ENCODE data around the gene TMEM106B. TPM values are rescaled to one million over a fixed set of nuclear protein-coding genes. Genes with fewer than 3 reads are reported as not detected.

The TMEM106B gene
- total RNA-seq, 1 experiment from 2014 or later, result 33.1 TPM

GRCh38 chr7:12174931-12175330 is 36.2 kb upstream of the TMEM106B start:
- Histone ChIP-seq H4K20me1 (ENCODE audit: insufficient read depth) (no peaks in the 10 kb centered on the region), H3K27ac (ENCODE audit: low read depth, low read length) (no peak overlapping the region), H3K9me2 (ENCODE audit: insufficient read depth) (no peaks in the 10 kb centered on the region), H3K4me2 (ENCODE audit: low read length) (no peak overlapping the region), H2AFZ (ENCODE audit: low read depth, low read length, poor library complexity, severe bottlenecking) (no peak overlapping the region), H3K27me3 (ENCODE audit: insufficient read depth, low read length) (no peaks in the 10 kb centered on the region), H3K9ac (ENCODE audit: low read length) (no peak overlapping the region), H3K79me2 (ENCODE audit: insufficient read depth, low read length) (no peaks in the 10 kb centered on the region), H3K9me3 (ENCODE audit: control insufficient read depth in 1 of 2, insufficient read depth in 1 of 2, low read depth in 1 of 2, low read length in 2 of 2) (no peaks in the 10 kb centered on the region), H3K36me3 (ENCODE audit: control insufficient read depth in 1 of 2, insufficient read depth in 2 of 2, low read length in 2 of 2) (no peaks in the 10 kb centered on the region), H3K4me3 (replicated peaks in 1 of 2; ENCODE audit: low read depth in 1 of 2, low read length in 2 of 2) (no peak overlapping the region), H3K4me1 (ENCODE audit: control insufficient read depth in 1 of 2, insufficient read depth in 2 of 2, low read length in 2 of 2) (peaks cover 0 to 4% of the 10 kb centered on the region in 2 experiments; a peak in 1 of 4 replicates)
- no TSS peak for BruUV-seq (replicated peaks)
- CTCF ChIA-PET, result no interaction called here
- POLR2A ChIA-PET, result no interaction called here
- TF ChIP-seq YY1 (IDR thresholded peaks at IDR 0.05; ENCODE audit: extremely low read depth, insufficient replicate concordance, low read depth, low read length), result no peak
- TF ChIP-seq JUND (IDR thresholded peaks at IDR 0.05), result no peak
- TF ChIP-seq EZH2 (IDR thresholded peaks at IDR 0.05), result no peak
- TF ChIP-seq CEBPB (IDR thresholded peaks at IDR 0.05; ENCODE audit: low read depth), result no peak
- TF ChIP-seq POLR2AphosphoS5 (IDR thresholded peaks at IDR 0.05; ENCODE audit: low read depth, low read length), result no peak
- no peak for TF ChIP-seq TCF7L2 (IDR thresholded peaks at IDR 0.05; ENCODE audit: borderline replicate concordance, extremely low read depth, insufficient read depth, insufficient read length)
- no peak for TF ChIP-seq POLR2A (IDR thresholded peaks at IDR 0.05; ENCODE audit: borderline replicate concordance, extremely low read depth, insufficient read depth, insufficient read length)
- no peak for TF ChIP-seq SRF (IDR thresholded peaks at IDR 0.05; ENCODE audit: low read depth)
- TF ChIP-seq FOSL1 (IDR thresholded peaks at IDR 0.05; ENCODE audit: low read depth), result no peak
- TF ChIP-seq EZH2phosphoT487 (IDR thresholded peaks at IDR 0.05; ENCODE audit: borderline replicate concordance), result no peak
- no peak for TF ChIP-seq ELF1 (IDR thresholded peaks at IDR 0.05; ENCODE audit: borderline replicate concordance, low read depth)
- no peak for TF ChIP-seq ZFX (IDR thresholded peaks at IDR 0.05)
- TF ChIP-seq EGR1 (IDR thresholded peaks at IDR 0.05; ENCODE audit: low read depth), result no peak
- TF ChIP-seq SIN3A (IDR thresholded peaks at IDR 0.05; ENCODE audit: low read depth), result no peak
- TF ChIP-seq REST (IDR thresholded peaks at IDR 0.05; ENCODE audit: low read depth), result no peak
- TF ChIP-seq CTCF (IDR thresholded peaks at IDR 0.05 in 2 of 3, conservative IDR thresholded peaks at IDR 0.05 in 1 of 3; ENCODE audit: borderline replicate concordance in 1 of 3, insufficient read depth in 1 of 3, low read depth in 2 of 3, low read length in 2 of 3), result no peak
- no peak for TF ChIP-seq CBX3 (IDR thresholded peaks at IDR 0.05; ENCODE audit: low read depth)
- no peak for TF ChIP-seq ATF3 (IDR thresholded peaks at IDR 0.05)
- TF ChIP-seq ZNF274 (IDR thresholded peaks at IDR 0.05; ENCODE audit: low read depth, low read length), result no peak
- RAD21 ChIA-PET (ENCODE audit: low non-redundant PET in 1 of 2, low total read pairs in 2 of 2, uncharacterized antibody in 2 of 2, unreplicated experiment in 2 of 2), result no interaction called here
- ATAC-seq, result no peak
- DNase-seq (ENCODE audit: low read depth, low spot score), result no peak
- intact Hi-C loops (cut with micrococcal nuclease), result no loop called here

All from HCT116 (cell line).